Uterus (tissue), 2 donors: ENCODE data around the gene MAN2A2.

Experiments
- POLR2A ChIP-seq, 2 donors: fragments of 450-650 bp; IDR thresholded peaks; one replicate each; pipeline ENCODE4 v1.6.1; 2016; ENCODE audit warnings: antibody characterized with exemption in 2 of 2, mild to moderate bottlenecking in 1 of 2, moderate library complexity in 1 of 2
- TF ChIP-seq, protein P1 (sequence below), 4 experiments: fragments of 200-600 bp in 2 of 4; fragments of 450-650 bp in 2 of 4; sonication (generic) in 2 of 4; IDR thresholded peaks; one replicate each; pipeline ENCODE4 v1.5.1; 2016 to 2019; ENCODE audit warnings: antibody characterized with exemption in 4 of 4, mild to moderate bottlenecking in 2 of 4, moderate library complexity in 1 of 4

DNA sequence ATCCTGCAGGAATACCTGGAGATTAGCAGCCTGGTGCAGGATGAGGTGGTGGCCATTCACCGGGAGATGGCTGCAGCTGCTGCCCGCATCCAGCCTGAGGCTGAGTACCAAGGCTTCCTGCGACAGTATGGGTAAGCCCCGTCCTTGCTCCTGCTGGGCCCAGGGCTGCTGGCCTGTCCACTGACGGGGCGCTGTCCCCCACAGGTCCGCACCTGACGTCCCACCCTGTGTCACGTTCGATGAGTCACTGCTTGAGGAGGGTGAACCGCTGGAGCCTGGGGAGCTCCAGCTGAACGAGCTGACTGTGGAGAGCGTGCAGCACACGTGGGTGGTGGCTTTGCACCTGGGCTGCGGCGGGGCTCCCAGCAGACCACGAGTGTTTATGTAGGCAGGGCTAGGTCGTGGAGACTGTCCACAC, 13.8 kb upstream of the MAN2A2 start:
- TF ChIP-seq, protein P1, sequence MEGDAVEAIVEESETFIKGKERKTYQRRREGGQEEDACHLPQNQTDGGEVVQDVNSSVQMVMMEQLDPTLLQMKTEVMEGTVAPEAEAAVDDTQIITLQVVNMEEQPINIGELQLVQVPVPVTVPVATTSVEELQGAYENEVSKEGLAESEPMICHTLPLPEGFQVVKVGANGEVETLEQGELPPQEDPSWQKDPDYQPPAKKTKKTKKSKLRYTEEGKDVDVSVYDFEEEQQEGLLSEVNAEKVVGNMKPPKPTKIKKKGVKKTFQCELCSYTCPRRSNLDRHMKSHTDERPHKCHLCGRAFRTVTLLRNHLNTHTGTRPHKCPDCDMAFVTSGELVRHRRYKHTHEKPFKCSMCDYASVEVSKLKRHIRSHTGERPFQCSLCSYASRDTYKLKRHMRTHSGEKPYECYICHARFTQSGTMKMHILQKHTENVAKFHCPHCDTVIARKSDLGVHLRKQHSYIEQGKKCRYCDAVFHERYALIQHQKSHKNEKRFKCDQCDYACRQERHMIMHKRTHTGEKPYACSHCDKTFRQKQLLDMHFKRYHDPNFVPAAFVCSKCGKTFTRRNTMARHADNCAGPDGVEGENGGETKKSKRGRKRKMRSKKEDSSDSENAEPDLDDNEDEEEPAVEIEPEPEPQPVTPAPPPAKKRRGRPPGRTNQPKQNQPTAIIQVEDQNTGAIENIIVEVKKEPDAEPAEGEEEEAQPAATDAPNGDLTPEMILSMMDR (IDR thresholded peaks at IDR 0.05): no peak
- no peak for TF ChIP-seq POLR2A (IDR thresholded peaks at IDR 0.05)
